HG03439 (cell line): ENCODE measurements around the gene LRRC28.
"Not testable (repeated sequence)": the region's sequence is repeated elsewhere in the genome, so short reads cannot be mapped to it uniquely, and the experiment has no call there.

Experiments
- ATAC-seq: cut with Tn5 transposase; IDR thresholded peaks from one replicate; pipeline ENCODE4 v1.9.1; 2021; ENCODE audit warnings: mild to moderate bottlenecking, moderate library complexity; ENCODE audit not compliant: unreplicated experiment

LRRC28 gene

GRCh38 chr15:99387421-99388168, 136.3 kb downstream of the LRRC28 start:
- no peak for ATAC-seq

GRCh38 chr15:99390667-99391066, 139.4 kb downstream of the LRRC28 start:
- ATAC-seq, result no peak

DNA sequence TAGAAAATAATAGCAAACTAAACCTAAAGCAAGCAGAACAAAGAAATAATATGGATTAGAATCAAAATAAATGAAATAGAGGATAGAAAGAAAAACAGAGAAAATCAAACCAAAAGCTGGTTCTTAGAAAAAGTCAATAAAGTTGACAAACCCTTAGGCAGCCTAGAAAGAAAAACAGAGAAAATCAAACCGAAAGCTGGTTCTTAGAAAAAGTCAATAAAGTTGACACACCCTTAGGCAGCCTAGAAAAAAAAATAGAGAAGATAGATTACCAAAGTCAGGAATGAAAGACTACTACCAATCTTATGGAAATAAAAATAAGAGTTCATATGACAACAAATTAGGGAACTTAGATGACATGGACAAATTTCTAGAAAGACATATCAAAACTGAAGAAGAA, 142.4 kb downstream of the LRRC28 start:
- ATAC-seq, result no peak

DNA sequence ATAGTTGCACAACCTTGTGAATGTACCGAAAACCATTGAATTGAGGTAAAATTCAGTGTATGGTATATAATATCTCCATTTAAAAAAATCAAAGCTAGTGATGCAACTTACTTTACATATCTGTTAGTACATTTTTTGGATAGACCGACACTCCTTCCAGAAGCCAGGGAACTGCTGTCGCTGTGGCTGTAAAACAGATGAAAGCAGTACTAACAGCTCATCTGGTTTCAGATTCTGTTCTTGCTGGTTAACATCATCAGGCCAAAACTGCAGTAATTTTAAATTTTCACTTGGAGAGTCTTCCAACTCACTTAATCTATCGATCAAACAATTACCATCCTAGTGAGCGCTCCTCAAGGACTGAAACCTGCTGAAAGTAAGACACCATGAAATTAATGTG, 145.1 kb downstream of the LRRC28 start:
- ATAC-seq, result no peak

DNA sequence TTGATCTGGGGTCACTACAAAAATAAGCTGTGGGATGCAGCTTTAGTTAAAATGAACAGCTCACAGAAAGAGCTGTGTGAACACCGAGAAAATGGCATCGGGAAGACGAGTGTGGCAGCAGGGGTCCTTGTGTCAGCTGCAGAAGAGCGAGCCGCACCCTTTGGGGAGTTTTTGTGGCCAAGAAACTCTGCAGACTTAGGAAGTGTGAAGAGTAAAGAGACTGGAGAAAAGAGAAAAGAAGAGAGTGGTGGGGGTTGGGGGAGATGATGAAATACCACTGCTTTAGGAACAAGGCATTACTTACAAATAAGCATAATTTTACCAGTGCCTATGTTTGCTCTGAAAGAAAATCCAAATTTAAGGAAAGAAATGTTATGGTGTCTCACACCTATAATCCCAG, 147.8 kb downstream of the LRRC28 start:
- no peak for ATAC-seq

GRCh38 chr15:99399618-99400017, 148.3 kb downstream of the LRRC28 start:
- no peak for ATAC-seq

DNA sequence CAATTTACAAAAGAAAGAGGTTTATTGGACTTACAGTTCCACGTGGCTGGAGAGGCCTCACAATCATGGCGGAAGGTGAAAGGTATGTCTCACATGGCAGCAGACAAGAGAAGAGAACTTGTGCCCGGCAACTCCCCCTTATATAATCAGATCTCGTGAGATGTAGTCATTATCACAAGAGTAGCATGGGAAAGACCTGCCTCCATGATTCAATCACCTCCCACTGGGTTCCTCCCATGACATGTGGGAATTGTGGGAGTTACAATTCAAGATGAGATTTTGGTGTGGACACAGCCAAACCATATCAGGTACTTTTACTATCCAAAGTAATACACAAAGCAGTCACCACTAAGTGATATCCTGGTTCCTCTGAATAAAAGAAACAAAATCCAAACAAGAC, 149.9 kb downstream of the LRRC28 start:
- ATAC-seq, result not testable (repeated sequence)

DNA sequence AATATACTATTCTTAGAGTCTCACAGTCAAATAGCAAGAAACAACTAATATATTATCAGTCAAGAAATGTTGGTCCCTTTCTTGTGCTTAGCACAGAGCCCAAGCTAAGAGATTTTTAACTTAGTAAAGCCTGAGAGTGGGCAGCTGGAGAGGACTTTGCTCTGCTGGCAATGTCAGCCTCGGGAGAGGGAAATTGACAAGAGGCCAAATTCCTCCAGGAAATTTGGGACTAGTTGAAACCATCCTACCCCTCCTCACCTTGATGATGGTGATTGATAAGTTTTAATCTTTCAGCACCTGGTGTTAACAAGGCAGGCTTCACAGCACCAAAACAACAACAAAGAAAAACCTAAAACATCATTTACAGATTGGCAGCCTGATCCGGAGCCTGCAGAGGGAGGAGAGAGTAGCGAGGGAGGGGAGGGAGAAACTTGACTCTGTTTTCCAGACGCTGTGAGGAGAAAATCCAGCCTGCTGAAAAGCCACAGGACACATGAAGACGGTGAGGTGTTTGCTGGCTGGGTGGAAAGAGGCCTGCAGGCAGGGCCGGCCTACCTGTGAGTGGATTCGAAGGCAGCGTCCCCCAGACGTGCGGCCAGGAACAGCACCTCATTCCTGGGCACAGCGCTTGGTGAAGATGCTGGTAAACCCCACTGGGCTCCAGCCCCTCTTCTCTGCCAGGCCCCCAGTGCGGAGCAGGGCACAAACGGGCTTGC, 150.9 kb downstream of the LRRC28 start:
- no peak for ATAC-seq

DNA sequence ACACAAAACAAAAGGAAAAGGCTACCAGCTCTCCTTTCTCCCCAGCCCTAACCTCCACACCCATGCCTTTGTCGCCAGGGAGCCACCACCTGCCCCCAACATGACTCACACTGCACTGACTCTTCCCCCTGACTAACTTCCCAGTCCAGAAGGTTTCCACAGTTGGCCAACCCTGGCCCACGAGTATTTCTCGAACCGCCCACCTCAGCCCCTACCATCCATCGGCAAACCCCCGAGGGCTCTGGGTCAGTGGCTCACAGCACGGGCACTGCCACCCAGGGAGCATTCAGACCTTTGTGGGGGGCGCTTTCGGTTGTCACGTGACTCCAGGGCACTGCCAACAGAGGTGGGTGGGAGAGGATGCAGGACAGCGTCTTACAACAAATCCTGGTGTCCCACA, 152.3 kb downstream of the LRRC28 start:
- ATAC-seq, result no peak

GRCh38 chr15:99404454-99404853, 153.2 kb downstream of the LRRC28 start:
- no peak for ATAC-seq

GRCh38 chr15:99406120-99406519, 154.8 kb downstream of the LRRC28 start:
- no peak for ATAC-seq

DNA sequence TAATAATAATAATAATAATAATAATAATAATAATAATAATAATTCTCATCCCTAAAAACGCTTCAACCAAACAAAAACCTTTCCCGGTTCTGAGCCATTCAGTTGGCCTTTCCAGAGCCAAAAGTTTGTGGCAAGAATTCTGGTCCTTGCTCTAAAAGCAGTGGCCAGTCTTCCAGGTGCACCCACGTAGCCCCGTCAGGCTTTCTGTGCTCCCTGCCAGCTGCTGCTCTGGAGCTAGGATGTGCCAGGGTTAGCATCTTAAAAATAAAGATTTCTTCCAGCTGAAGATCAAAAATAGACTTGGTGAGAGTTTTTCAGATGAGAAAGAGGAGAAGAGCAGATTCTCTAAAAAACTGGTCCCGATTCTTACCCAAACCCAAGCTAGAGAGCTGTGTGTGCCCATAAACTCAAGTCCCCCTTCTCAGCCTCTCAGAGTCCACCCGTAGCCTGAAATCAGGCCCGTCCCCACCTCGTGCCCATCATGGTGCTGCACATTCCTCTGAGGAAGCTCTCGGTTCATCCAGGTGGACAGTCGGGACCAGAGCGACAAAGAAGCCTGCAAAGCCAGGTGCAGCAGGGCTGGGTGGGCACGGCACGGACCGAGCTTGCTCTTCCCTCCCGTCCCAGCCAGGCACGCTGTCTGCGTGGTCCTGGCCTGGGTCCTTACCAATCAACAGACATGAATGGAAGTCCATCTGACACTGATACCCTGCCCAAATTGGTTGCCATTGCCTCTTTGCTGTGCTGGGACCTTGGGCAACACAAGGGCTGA, 155.6 kb downstream of the LRRC28 start:
- ATAC-seq, result no peak

- no peak for ATAC-seq
Measured at GRCh38 chr15:99407716-99408115, 156.4 kb downstream of the LRRC28 start.

DNA sequence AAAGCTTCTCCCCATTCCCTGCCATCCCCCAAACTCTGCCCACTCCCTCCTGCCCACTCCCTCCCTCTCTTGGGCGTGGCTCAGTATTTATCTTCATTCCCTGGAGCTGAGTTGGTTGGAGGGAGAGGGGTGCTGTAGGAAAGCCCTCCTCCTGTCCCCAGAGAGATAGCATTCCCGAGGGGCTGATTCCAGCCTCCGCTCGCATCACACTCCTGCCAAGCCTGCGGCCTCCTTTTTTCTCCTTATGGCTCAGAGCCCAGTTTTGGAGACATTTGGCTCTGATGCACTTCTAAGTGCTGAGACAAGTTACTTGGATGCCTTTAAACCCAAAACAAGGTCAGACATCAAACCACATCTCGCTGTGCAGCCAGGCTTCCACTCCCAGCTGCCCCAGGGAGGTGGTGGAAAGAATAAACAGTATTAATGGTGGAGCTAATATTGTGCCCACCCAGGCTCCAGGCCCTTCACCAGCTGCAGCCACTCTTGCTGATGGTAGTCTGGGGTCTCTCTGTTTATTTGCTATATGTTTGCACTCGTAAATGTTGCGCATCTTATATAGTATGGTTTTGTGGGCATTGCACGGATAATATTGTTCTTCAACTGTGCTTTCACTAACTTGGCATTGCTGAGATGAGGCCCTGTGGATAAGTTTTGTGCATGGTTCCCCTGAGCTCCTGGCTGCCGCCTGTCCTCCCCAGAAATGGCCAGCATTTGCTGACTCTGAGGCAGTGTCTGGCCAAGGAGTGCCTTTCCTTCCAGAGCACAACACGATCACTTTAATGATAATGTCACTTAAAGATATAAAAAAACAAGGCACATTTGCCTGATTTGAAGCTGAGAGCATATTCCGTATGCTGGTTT, 157.2 kb downstream of the LRRC28 start:
- no peak for ATAC-seq

- no peak for ATAC-seq
Measured at GRCh38 chr15:99409097-99409473, 157.8 kb downstream of the LRRC28 start.

DNA sequence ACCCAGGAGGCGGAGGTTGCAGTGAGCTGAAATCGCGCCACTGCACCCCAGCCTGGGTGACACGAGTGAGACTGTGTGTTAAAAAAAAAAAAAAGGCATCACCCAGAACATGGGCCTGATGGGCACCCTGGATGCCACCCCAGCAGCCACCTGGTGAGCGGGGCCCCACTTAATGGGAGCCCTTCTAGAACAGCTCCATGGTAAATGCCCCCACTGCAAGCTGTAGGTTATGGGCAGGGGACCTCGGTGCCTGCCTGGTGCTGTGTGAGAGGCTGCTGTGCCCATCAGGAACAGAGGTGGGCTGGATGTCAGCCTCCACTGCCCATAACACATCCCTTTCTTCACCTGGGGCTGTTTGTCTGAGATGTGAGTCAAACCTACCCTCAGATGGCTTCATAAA, 158.3 kb downstream of the LRRC28 start:
- ATAC-seq, result no peak

GRCh38 chr15:99410477-99410876, 159.2 kb downstream of the LRRC28 start:
- ATAC-seq, result no peak

- no peak for ATAC-seq
Measured at GRCh38 chr15:99411234-99411633, 160.0 kb downstream of the LRRC28 start.

DNA sequence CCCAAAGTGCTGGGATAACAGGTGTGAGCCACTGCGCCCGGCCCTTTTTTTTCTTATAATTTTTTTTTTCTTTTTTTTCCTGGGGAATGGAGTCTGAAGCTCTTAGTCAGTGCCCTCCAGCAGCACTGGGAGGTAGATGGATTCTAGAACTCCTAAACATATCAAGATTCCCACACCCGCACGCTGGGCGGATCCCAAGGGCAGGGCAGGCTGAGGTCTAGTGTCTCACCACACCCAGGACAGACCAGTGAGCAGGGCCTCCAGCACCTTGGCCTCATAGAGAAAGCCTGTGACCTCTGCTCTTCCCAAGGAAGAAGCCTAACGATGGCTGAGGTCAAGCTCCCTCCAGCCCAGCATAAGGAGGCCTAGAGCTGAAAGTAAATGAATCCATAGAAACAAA, 160.8 kb downstream of the LRRC28 start:
- no peak for ATAC-seq

- no peak for ATAC-seq
Measured at GRCh38 chr15:99412626-99413025, 161.3 kb downstream of the LRRC28 start.
